HFFc6 (cell line): ENCODE data around the gene THSD4. TPM values are rescaled to one million over a fixed set of nuclear protein-coding genes. Genes with fewer than 3 reads are reported as not detected.
"Not testable (repeated sequence)": the region's sequence is repeated elsewhere in the genome, so short reads cannot be mapped to it uniquely, and the experiment has no call there.

ENCODE experiments used
- DNase-seq: peaks from one replicate; pipeline ENCODE4 v3.0.0-alpha.2; 2018
- H3K27ac Mint-ChIP-seq: 2 replicates; pipeline ENCODE4 v1.8.0; 2020; ENCODE audit warnings: mild to moderate bottlenecking, mixed read lengths
- H3K27me3 Mint-ChIP-seq: 2 replicates; pipeline ENCODE4 v1.8.0; 2021; ENCODE audit warnings: mild to moderate bottlenecking, moderate library complexity, mixed read lengths; ENCODE audit not compliant: insufficient read depth
- H3K36me3 Mint-ChIP-seq: 2 replicates; pipeline ENCODE4 v1.8.0; 2021; ENCODE audit warnings: low read depth, mixed read lengths
- H3K4me1 Mint-ChIP-seq: 2 replicates; pipeline ENCODE4 v1.8.0; 2020; ENCODE audit warnings: low read depth, mixed read lengths
- H3K4me3 Mint-ChIP-seq: 2 replicates; pipeline ENCODE4 v1.8.0; 2020; ENCODE audit warnings: mild to moderate bottlenecking, moderate library complexity, mixed read lengths
- H3K9me3 Mint-ChIP-seq: 2 replicates; pipeline ENCODE4 v1.8.0; 2020; ENCODE audit warnings: mild to moderate bottlenecking, mixed read lengths
- CTCF ChIP-seq: fragments of 200-600 bp; sonication (generic); IDR thresholded peaks from 2 replicates; pipeline ENCODE4 v1.5.0; 2021; ENCODE audit warnings: antibody characterized with exemption, mild to moderate bottlenecking
- total RNA-seq, 6 experiments: library from RNA; stranded (reverse); fragmentation: NEBNext Ultra II Directional; extraction: Animal tissue kit (Norgen Biotek cat#: 25700); gene quantifications; 2 replicates in 1 of 6; 3 replicates in 5 of 6; pipeline ENCODE4 v1.2.3, GENCODE V29; 2021

THSD4 gene
- total RNA-seq, 6 experiments from 2014 or later, result 32.7 to 39.1 (median 36.4) TPM

DNA sequence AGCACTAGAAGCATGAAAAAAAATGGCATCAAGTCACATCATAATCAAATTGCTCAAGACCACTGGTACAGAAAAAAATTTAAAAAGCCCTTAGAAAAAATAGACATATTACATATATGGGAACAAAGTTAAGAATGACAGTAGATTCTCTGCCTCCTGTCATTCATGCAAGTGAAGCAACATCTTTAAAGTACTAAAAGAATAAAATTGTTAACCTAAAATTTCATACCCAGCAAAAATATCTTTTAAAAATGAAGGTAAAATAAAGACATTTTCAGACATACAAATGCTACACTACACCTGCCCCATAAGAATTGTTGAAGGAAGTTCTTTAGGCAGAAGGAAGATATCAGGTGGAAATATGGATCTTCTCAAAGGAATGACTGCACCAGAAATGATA is 55.9 kb downstream of the THSD4 start:
- Mint-ChIP-seq H3K36me3 (peaks cover 56% of the 10 kb centered on the region), H3K9me3 (peaks cover 43% of the 10 kb centered on the region), H3K27ac (no peak overlapping the region), H3K4me1 (no peaks in the 10 kb centered on the region), H3K4me3 (no peak overlapping the region), H3K27me3 (no peaks in the 10 kb centered on the region; the same call in 1 of the 2 replicates)
- no peak for DNase-seq
- no peak for TF ChIP-seq CTCF

DNA sequence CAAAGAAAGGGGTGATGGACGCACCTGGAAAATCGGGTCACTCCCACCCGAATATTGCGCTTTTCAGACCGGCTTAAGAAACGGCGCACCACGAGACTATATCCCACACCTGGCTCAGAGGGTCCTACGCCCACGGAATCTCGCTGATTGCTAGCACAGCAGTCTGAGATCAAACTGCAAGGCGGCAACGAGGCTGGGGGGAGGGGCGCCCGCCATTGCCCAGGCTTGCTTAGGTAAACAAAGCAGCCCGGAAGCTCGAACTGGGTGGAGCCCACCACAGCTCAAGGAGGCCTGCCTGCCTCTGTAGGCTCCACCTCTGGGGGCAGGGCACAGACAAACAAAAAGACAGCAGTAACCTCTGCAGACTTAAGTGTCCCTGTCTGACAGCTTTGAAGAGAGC is 59.1 kb downstream of the THSD4 start:
- DNase-seq, H3K4me3 Mint-ChIP-seq, H3K27ac Mint-ChIP-seq, H3K4me1 Mint-ChIP-seq, H3K27me3 Mint-ChIP-seq: not testable (repeated sequence)
- Mint-ChIP-seq H3K36me3 (peaks cover 40% of the 10 kb centered on the region), H3K9me3 (peaks cover 39% of the 10 kb centered on the region)

- Mint-ChIP-seq H3K27me3 (no peaks in the 10 kb centered on the region; the same call in 1 of the 2 replicates), H3K4me1 (no peaks in the 10 kb centered on the region)
Measured at GRCh38 chr15:71180986-71181853, 65.9 kb downstream of the THSD4 start.

GRCh38 chr15:71182522-71182921 is 67.3 kb downstream of the THSD4 start:
- Mint-ChIP-seq H3K27ac (no peak overlapping the region), H3K9me3 (no peaks in the 10 kb centered on the region), H3K4me1 (no peaks in the 10 kb centered on the region), H3K4me3 (no peak overlapping the region), H3K27me3 (no peaks in the 10 kb centered on the region; the same call in 1 of the 2 replicates), H3K36me3 (peaks cover 5% of the 10 kb centered on the region; the same call in 1 of the 2 replicates)
- DNase-seq, result no peak
- no peak for TF ChIP-seq CTCF

More at GRCh38 chr15:71180986-71181853, 65.9 kb downstream of the THSD4 start:
- no peak for TF ChIP-seq CTCF
- no peaks in the 10 kb centered on the region for H3K9me3 Mint-ChIP-seq
- no peak for DNase-seq
- H3K4me3 Mint-ChIP-seq, result no peak overlapping the region
- H3K36me3 Mint-ChIP-seq, result peaks cover 5% of the 10 kb centered on the region; the same call in 1 of the 2 replicates
- no peak overlapping the region for H3K27ac Mint-ChIP-seq

- Mint-ChIP-seq H3K36me3 (peaks cover 5% of the 10 kb centered on the region; the same call in 1 of the 2 replicates), H3K27me3 (no peaks in the 10 kb centered on the region; the same call in 1 of the 2 replicates), H3K4me1 (no peaks in the 10 kb centered on the region), H3K9me3 (no peaks in the 10 kb centered on the region), H3K4me3 (no peak overlapping the region), H3K27ac (no peak overlapping the region)
- TF ChIP-seq CTCF, result no peak
- no peak for DNase-seq
Measured at GRCh38 chr15:71183063-71183462, 67.8 kb downstream of the THSD4 start.

GRCh38 chr15:71185706-71186105 is 70.4 kb downstream of the THSD4 start:
- Mint-ChIP-seq H3K27ac (no peak overlapping the region), H3K4me3 (no peak overlapping the region), H3K4me1 (no peaks in the 10 kb centered on the region), H3K36me3 (peaks cover 5% of the 10 kb centered on the region; the same call in 1 of the 2 replicates), H3K27me3 (no peaks in the 10 kb centered on the region; the same call in none of the 2 replicates), H3K9me3 (no peaks in the 10 kb centered on the region)
- DNase-seq, result no peak
- TF ChIP-seq CTCF, result no peak
